IPS DF 6.9 (cell line): Measurements from ENCODE around the gene MYH11.

Experiments used
- DNase-seq: peaks from one replicate; pipeline ENCODE4 v3.0.0-alpha.2; 2013; ENCODE audit warnings: low read depth, low spot score
- H3K27ac ChIP-seq: one replicate; pipeline ENCODE4 v1.5.1; 2013; ENCODE audit warnings: low read length, control low read depth
- H3K27me3 ChIP-seq: 2 replicates; pipeline ENCODE4 v1.6.1; 2013; ENCODE audit warnings: mild to moderate bottlenecking, low read length; ENCODE audit not compliant: control insufficient read depth, insufficient read depth
- H3K36me3 ChIP-seq: 2 replicates; pipeline ENCODE4 v1.6.1; 2013; ENCODE audit warnings: low read length; ENCODE audit not compliant: control insufficient read depth, insufficient read depth
- H3K4me1 ChIP-seq: 2 replicates; pipeline ENCODE4 v1.6.1; 2013; ENCODE audit warnings: low read length; ENCODE audit not compliant: control insufficient read depth, insufficient read depth
- H3K4me3 ChIP-seq: 2 replicates; pipeline ENCODE4 v1.5.1; 2013; ENCODE audit warnings: mild to moderate bottlenecking, low read length
- H3K9me3 ChIP-seq: 2 replicates; pipeline ENCODE4 v1.6.1; 2013; ENCODE audit warnings: low read length, inconsistent platforms; ENCODE audit not compliant: control insufficient read depth, insufficient read depth
- WGBS: extraction: QIAGEN DNeasy Blood & Tissue Kit; methylation state at CpG from one replicate; pipeline ENCODE4 v1.1.7; 2013; ENCODE audit warnings: mixed read lengths, missing lambda C conversion rate; ENCODE audit not compliant: insufficient read length, insufficient coverage; 5-methylcytosine and 5-hydroxymethylcytosine counted together

The MYH11 gene

GRCh38 chr16:15723808-15724207 is 133.0 kb downstream of the MYH11 start:
- DNase-seq: no peak
- Histone ChIP-seq H3K4me3 (no peak overlapping the region), H3K27me3 (no peaks in the 10 kb centered on the region), H3K4me1 (no peaks in the 10 kb centered on the region), H3K36me3 (peaks cover 4% of the 10 kb centered on the region), H3K27ac (no peak overlapping the region), H3K9me3 (no peaks in the 10 kb centered on the region)
- no CpG with 5 or more reads among the region's 7 CpGs for WGBS

- Histone ChIP-seq H3K9me3 (no peaks in the 10 kb centered on the region), H3K27ac (no peak overlapping the region), H3K27me3 (no peaks in the 10 kb centered on the region), H3K36me3 (peaks cover 4% of the 10 kb centered on the region), H3K4me3 (no peak overlapping the region), H3K4me1 (no peaks in the 10 kb centered on the region)
- no CpG with 5 or more reads among the region's 14 CpGs for WGBS
- DNase-seq: no peak
These were observed 135.8 kb downstream of the MYH11 start for GRCh38 chr16:15721018-15721417.

- no peak overlapping the region for H3K4me3 ChIP-seq
- no peak for DNase-seq
- no peaks in the 10 kb centered on the region for H3K4me1 ChIP-seq
- whole genome bisulfite sequencing: no CpG with 5 or more reads among the region's 23 CpGs
- no peak overlapping the region for H3K27ac ChIP-seq
- H3K9me3 ChIP-seq: no peaks in the 10 kb centered on the region
- no peaks in the 10 kb centered on the region for H3K27me3 ChIP-seq
- no peaks in the 10 kb centered on the region for H3K36me3 ChIP-seq
These were observed 140.0 kb downstream of the MYH11 start for GRCh38 chr16:15716694-15717447.

- H3K27me3 ChIP-seq: no peaks in the 10 kb centered on the region
- WGBS: no CpG with 5 or more reads among the region's 5 CpGs
These were observed 141.6 kb downstream of the MYH11 start for GRCh38 chr16:15715221-15715620.

GRCh38 chr16:15714393-15715172 is 142.2 kb downstream of the MYH11 start:
- no peak overlapping the region for H3K4me3 ChIP-seq
- no peaks in the 10 kb centered on the region for H3K36me3 ChIP-seq
- no CpG with 5 or more reads among the region's 29 CpGs for WGBS
- no peak for DNase-seq
- no peaks in the 10 kb centered on the region for H3K27me3 ChIP-seq
- H3K27ac ChIP-seq: no peak overlapping the region
- no peaks in the 10 kb centered on the region for H3K9me3 ChIP-seq
- no peaks in the 10 kb centered on the region for H3K4me1 ChIP-seq

More at GRCh38 chr16:15715221-15715620, 141.6 kb downstream of the MYH11 start:
- Histone ChIP-seq H3K36me3 (no peaks in the 10 kb centered on the region), H3K4me3 (no peak overlapping the region), H3K9me3 (no peaks in the 10 kb centered on the region), H3K4me1 (no peaks in the 10 kb centered on the region), H3K27ac (no peak overlapping the region)
- DNase-seq: no peak

- peaks cover 4% of the 10 kb centered on the region; the same call in 1 of the 2 replicates for H3K36me3 ChIP-seq
- DNase-seq: no peak
- H3K27ac ChIP-seq: no peak overlapping the region
- H3K4me1 ChIP-seq: no peaks in the 10 kb centered on the region
- H3K9me3 ChIP-seq: no peaks in the 10 kb centered on the region
- no CpG with 5 or more reads among the region's 7 CpGs for WGBS
- no peak overlapping the region for H3K4me3 ChIP-seq
- H3K27me3 ChIP-seq: no peaks in the 10 kb centered on the region
These were observed 147.8 kb downstream of the MYH11 start for GRCh38 chr16:15708997-15709396.

- H3K27ac ChIP-seq: no peak overlapping the region
- H3K27me3 ChIP-seq: no peaks in the 10 kb centered on the region
- no CpG with 5 or more reads among the region's 12 CpGs for WGBS
- H3K9me3 ChIP-seq: no peaks in the 10 kb centered on the region
- no peaks in the 10 kb centered on the region for H3K4me1 ChIP-seq
- H3K36me3 ChIP-seq: peaks cover 4% of the 10 kb centered on the region; the same call in 1 of the 2 replicates
- no peak for DNase-seq
- no peak overlapping the region for H3K4me3 ChIP-seq
These were observed 148.7 kb downstream of the MYH11 start for GRCh38 chr16:15708096-15708495.

- H3K4me1 ChIP-seq: no peaks in the 10 kb centered on the region
- no CpG with 5 or more reads among the region's 3 CpGs for WGBS
- peaks cover 4% of the 10 kb centered on the region; the same call in 1 of the 2 replicates for H3K36me3 ChIP-seq
- H3K27me3 ChIP-seq: no peaks in the 10 kb centered on the region
- no peaks in the 10 kb centered on the region for H3K9me3 ChIP-seq
- DNase-seq: no peak
- H3K4me3 ChIP-seq: no peak overlapping the region
- H3K27ac ChIP-seq: no peak overlapping the region
These were observed 149.5 kb downstream of the MYH11 start for GRCh38 chr16:15707332-15707731.

GRCh38 chr16:15705064-15705565 is 151.7 kb downstream of the MYH11 start:
- no peak overlapping the region for H3K27ac ChIP-seq
- H3K4me3 ChIP-seq: no peak overlapping the region
- no peaks in the 10 kb centered on the region for H3K4me1 ChIP-seq
- H3K9me3 ChIP-seq: no peaks in the 10 kb centered on the region
- peaks cover 4% of the 10 kb centered on the region for H3K36me3 ChIP-seq
- H3K27me3 ChIP-seq: no peaks in the 10 kb centered on the region
- DNase-seq: no peak
- no CpG with 5 or more reads among the region's 8 CpGs for WGBS

- Histone ChIP-seq H3K4me1 (no peaks in the 10 kb centered on the region), H3K4me3 (no peak overlapping the region), H3K27ac (no peak overlapping the region), H3K36me3 (peaks cover 4% of the 10 kb centered on the region), H3K9me3 (no peaks in the 10 kb centered on the region), H3K27me3 (no peaks in the 10 kb centered on the region)
- peak; percentile 60 for DNase-seq
- WGBS: no CpG with 5 or more reads among the region's 8 CpGs
These were observed 152.3 kb downstream of the MYH11 start for GRCh38 chr16:15704545-15704987.
